Measurements from ENCODE around the gene ATP1A1.

DNA sequence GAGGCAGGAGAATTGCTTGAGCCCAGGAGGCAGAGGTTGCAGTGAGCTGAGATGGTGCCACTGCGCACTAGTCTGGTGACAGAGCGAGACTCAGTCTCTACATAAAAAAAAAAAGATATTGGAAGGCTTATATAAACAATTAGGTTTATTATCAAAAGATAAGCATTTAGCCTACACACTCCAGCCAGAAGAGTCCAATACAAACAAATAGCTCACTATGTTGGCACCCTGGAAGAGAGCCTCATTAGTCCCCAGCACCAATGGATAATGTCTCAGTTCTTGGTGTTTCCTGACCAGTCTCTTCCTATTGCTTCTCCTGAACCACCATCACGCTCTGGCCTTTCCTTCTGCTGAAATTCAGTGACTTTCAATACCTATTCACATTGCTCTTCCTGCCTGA, 48.6 kb upstream of the ATP1A1 start:
- TF ChIP-seq EZH2phosphoT487 (IDR thresholded peaks at IDR 0.05; ENCODE audit: insufficient read depth, low read depth), result no peak
- TF ChIP-seq EZH2 (IDR thresholded peaks at IDR 0.05; ENCODE audit: insufficient read depth, poor library complexity, severe bottlenecking), result no peak

Data from GM23248 (cell line).